Measurements from ENCODE around the gene FGD6. TPM values are rescaled to one million over a fixed set of nuclear protein-coding genes. Genes with fewer than 3 reads are reported as not detected.

The FGD6 gene
- total RNA-seq, 4 donors from 2014 or later: 16.2 to 46.9 (median 25.0) TPM

GRCh38 chr12:95073698-95074520 is 143.4 kb downstream of the FGD6 start:
- Histone ChIP-seq H3K4me1 (peaks cover 8% of the 10 kb centered on the region), H3K9me3 (no peaks in the 10 kb centered on the region), H3K27me3 (no peaks in the 10 kb centered on the region), H3K27ac (peak overlapping the region; percentile 87), H3K36me3 (no peaks in the 10 kb centered on the region), H3K4me3 (peak overlapping the region; percentile 86)
- WGBS: 57% methylated on average over 23 of the region's 23 CpGs
- no peak for DNase-seq (ENCODE audit: low spot score in 2 of 2)
- TF ChIP-seq EP300 (IDR thresholded peaks at IDR 0.05) (no peak), CTCF (IDR thresholded peaks at IDR 0.05) (peak; percentile 26 to 78)

DNA sequence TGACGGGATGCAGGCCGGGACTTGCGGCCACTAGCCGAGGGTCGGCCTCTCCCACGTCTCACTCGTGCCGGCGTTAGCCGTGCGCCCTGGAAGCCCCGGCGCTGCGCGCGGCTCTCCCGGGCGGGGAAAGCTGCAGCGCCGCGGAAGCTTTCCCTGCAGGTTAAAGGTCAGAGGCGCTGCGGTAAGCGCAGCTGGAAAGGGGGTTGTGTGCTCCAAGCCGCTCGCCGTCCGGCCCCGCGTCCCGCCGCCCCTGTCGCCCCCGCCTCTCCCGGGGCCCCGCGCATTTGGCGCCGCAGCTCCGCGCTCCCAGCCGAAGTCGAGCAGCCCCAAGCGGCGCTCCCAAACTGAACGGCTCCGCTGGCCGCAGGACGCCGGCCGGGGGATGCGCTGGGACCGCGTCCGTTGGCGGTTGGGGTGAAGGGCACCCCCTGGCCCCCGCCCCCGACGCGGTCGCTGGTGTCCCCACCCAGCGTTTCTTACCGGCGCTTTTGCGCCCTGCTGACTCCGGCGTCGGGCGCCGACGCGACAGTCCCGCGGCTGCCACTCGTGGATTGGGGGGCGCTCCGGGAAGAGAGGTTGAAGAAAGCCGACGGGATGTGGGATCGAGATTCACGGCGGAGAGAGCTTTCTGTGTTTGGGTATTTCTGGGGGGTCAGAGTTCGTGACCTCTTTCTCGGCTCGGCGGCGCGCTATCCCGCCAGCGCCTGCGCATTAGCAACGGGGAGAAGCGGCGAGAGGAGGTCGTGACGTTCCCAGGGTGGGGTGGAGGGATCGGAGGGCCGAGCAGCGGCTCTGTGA is 144.2 kb downstream of the FGD6 start, which contains the start of gene NR2C1:
NR2C1 (minus strand) TSS at position 719 of the 798 bp plus-strand sequence. CDS start 6,234 bp downstream, outside the sequence.
- Histone ChIP-seq H3K9me3 (no peaks in the 10 kb centered on the region), H3K27me3 (no peaks in the 10 kb centered on the region), H3K27ac (peak within 1 kb of the TSS; percentile 87), H3K4me3 (peak within 1 kb of the TSS; percentile 86), H3K4me1 (peaks cover 8% of the 10 kb centered on the region), H3K36me3 (no peaks in the 10 kb centered on the region)
- WGBS: 0% methylated on average over 28 of the region's 99 CpGs
- no peak for TF ChIP-seq POLR2AphosphoS5 (IDR thresholded peaks at IDR 0.05)
- TF ChIP-seq POLR2A (IDR thresholded peaks at IDR 0.05): no peak
- no peak for TF ChIP-seq EP300 (IDR thresholded peaks at IDR 0.05)
- TF ChIP-seq CTCF (IDR thresholded peaks at IDR 0.05): no peak
- DNase-seq (ENCODE audit: low spot score in 2 of 2): peak; percentile 93

GRCh38 chr12:95070378-95070777 is 146.9 kb downstream of the FGD6 start:
- Histone ChIP-seq H3K4me3 (no peak overlapping the region), H3K9me3 (no peaks in the 10 kb centered on the region), H3K4me1 (peaks cover 8% of the 10 kb centered on the region), H3K27ac (no peak overlapping the region), H3K36me3 (peaks cover 17% of the 10 kb centered on the region), H3K27me3 (no peaks in the 10 kb centered on the region)
- no peak for DNase-seq (ENCODE audit: low spot score in 2 of 2)
- WGBS: 96% methylated on average over 1 of the region's 1 CpG
- no peak for TF ChIP-seq POLR2A (IDR thresholded peaks at IDR 0.05)
- TF ChIP-seq CTCF (IDR thresholded peaks at IDR 0.05): no peak
- TF ChIP-seq POLR2AphosphoS5 (IDR thresholded peaks at IDR 0.05): no peak
- TF ChIP-seq EP300 (IDR thresholded peaks at IDR 0.05): no peak

DNA sequence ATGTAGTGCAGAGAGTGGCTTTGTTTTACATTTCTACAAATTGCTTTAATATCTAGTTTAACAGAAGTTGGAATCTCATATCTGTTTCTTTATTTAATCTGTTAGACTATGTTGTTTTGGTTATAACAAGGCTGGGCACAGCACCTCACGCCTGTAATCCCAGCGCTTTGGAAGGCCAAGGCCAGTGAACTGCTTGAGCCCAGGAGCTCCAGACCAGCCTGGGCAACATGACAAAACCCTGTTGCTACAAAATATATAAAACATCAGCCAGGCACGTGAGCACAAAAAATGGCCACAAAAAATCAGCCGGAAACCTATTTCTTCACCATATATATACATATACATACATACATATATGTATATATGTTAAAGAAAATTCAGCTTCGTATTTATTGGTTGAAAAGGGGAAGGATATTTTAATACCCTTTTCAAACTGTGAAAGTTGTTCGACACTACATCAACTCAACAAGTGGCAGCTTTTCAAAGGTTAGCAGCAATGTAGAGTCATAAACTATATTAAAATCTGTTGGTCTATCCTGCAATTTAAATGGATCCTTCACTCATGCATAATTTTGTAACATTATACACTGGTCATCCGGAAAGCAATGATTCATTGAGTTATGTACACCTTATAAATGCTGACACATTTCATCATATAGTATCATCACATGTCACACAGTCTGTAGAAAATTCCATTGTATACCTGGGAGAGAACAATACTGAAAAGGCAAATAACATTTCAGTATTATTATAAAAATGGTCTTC is 151.0 kb downstream of the FGD6 start:
- no peak for DNase-seq (ENCODE audit: low spot score in 2 of 2)
- no peak overlapping the region for H3K27ac ChIP-seq
- TF ChIP-seq POLR2A (IDR thresholded peaks at IDR 0.05): no peak
- no peak for TF ChIP-seq POLR2AphosphoS5 (IDR thresholded peaks at IDR 0.05)
- TF ChIP-seq CTCF (IDR thresholded peaks at IDR 0.05): no peak
- TF ChIP-seq EP300 (IDR thresholded peaks at IDR 0.05): no peak
- H3K4me1 ChIP-seq: no peaks in the 10 kb centered on the region
- H3K9me3 ChIP-seq: no peaks in the 10 kb centered on the region
- no peak overlapping the region for H3K4me3 ChIP-seq
- H3K36me3 ChIP-seq: peaks cover 34% of the 10 kb centered on the region
- WGBS: 91% methylated on average over 7 of the region's 7 CpGs
- no peaks in the 10 kb centered on the region for H3K27me3 ChIP-seq
